HG03159 (cell line): ENCODE measurements around the gene AUTS2.
"Not testable (repeated sequence)": the region's sequence is repeated elsewhere in the genome, so short reads cannot be mapped to it uniquely, and the experiment has no call there.

Experiments used
- ATAC-seq: cut with Tn5 transposase; IDR thresholded peaks from one replicate; pipeline ENCODE4 v1.9.1; 2021; ENCODE audit warnings: mild to moderate bottlenecking, moderate library complexity; ENCODE audit not compliant: unreplicated experiment

The AUTS2 gene

GRCh38 chr7:70706698-70707097, 1108.4 kb downstream of the AUTS2 start:
- no peak for ATAC-seq

- ATAC-seq, result no peak
These were observed 1109.6 kb downstream of the AUTS2 start for GRCh38 chr7:70707823-70708243.

- ATAC-seq, result no peak
These were observed 1111.8 kb downstream of the AUTS2 start for GRCh38 chr7:70710011-70710480.

- no peak for ATAC-seq
These were observed 1112.4 kb downstream of the AUTS2 start for GRCh38 chr7:70710651-70711050.

- no peak for ATAC-seq
These were observed 1113.2 kb downstream of the AUTS2 start for GRCh38 chr7:70711452-70711851.

GRCh38 chr7:70712942-70713341, 1114.7 kb downstream of the AUTS2 start:
- no peak for ATAC-seq

GRCh38 chr7:70714506-70715038, 1116.3 kb downstream of the AUTS2 start:
- ATAC-seq, result no peak

- no peak for ATAC-seq
These were observed 1119.5 kb downstream of the AUTS2 start for GRCh38 chr7:70717553-70718329.

GRCh38 chr7:70719125-70719524, 1120.8 kb downstream of the AUTS2 start:
- ATAC-seq, result no peak

GRCh38 chr7:70720191-70720873, 1122.1 kb downstream of the AUTS2 start:
- no peak for ATAC-seq

GRCh38 chr7:70721500-70721899, 1123.2 kb downstream of the AUTS2 start:
- no peak for ATAC-seq

GRCh38 chr7:70723339-70723738, 1125.1 kb downstream of the AUTS2 start:
- no peak for ATAC-seq

GRCh38 chr7:70725448-70725847, 1127.2 kb downstream of the AUTS2 start:
- ATAC-seq, result no peak

- ATAC-seq, result no peak
These were observed 1128.0 kb downstream of the AUTS2 start for GRCh38 chr7:70726294-70726693.

- ATAC-seq, result no peak
These were observed 1128.7 kb downstream of the AUTS2 start for GRCh38 chr7:70726951-70727378.

- ATAC-seq, result no peak
These were observed 1129.6 kb downstream of the AUTS2 start for GRCh38 chr7:70727861-70728260.

GRCh38 chr7:70728872-70729552, 1130.7 kb downstream of the AUTS2 start:
- ATAC-seq, result no peak

- not testable (repeated sequence) for ATAC-seq
These were observed 1131.4 kb downstream of the AUTS2 start for GRCh38 chr7:70729553-70730157.

GRCh38 chr7:70730451-70731110, 1132.3 kb downstream of the AUTS2 start:
- no peak for ATAC-seq

GRCh38 chr7:70733090-70733489, 1134.8 kb downstream of the AUTS2 start:
- no peak for ATAC-seq
